ENCODE data around the gene EPHB2. TPM values are rescaled to one million over a fixed set of nuclear protein-coding genes. Genes with fewer than 3 reads are reported as not detected.

EPHB2 gene
- total RNA-seq, 1 experiment from 2014 or later = 0.79 TPM

DNA sequence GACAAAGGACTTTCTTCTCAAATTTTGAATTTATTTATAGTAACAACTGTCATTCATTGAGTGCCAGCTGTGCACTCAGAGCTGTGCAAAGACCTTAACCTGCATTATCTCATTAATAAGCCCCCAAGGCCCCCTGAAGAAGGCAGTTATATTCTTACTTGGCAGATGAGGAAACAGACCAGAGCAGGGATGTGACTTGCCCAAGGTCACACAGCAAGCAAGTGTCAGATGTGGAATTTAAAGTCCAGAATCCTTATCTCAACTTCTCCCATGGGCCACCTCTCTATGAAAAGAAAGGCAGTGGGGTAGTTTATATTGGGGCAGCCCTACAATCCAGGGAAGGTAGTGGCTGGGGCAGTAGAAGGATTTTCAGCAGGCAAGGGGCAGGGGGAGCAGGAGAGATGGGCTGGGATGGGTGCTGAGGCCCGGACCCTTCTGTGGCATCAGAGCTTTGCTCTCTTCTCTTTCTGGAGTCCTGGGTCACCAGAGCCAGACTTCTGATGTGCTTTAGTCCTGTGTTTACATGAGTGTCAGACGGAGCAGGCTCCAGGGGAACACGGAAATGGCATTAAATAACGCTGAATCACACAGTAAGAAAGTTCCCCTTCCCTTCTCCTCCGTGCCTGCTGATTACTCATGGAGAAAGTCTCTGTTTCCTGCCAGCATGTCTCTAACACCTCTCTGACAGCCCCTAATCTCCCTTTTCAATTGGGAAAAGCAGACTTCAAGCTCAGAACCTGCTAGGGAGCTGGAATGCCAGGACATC, 39.5 kb downstream of the EPHB2 start:
- CTCF ChIA-PET = interaction anchor here (0.6 to 1.8 kb wide), 6 partner anchors 74 to 141 kb away, joined by 3 to 7 read pairs (median 4); no protein-coding TSS in a partner anchor
- Mint-ChIP-seq H3K4me3 (ENCODE audit: unreplicated experiment) (no peak overlapping the region), H3K4me1 (ENCODE audit: insufficient read depth, unreplicated experiment) (peaks cover 25% of the 10 kb centered on the region), H3K36me3 (ENCODE audit: insufficient read depth, unreplicated experiment) (peaks cover 7% of the 10 kb centered on the region), H3K9me3 (ENCODE audit: unreplicated experiment) (no peaks in the 10 kb centered on the region), H3K27ac (ENCODE audit: low read depth, unreplicated experiment) (peak overlapping the region; percentile 88), H3K27me3 (ENCODE audit: insufficient read depth, unreplicated experiment) (no peaks in the 10 kb centered on the region)
- peak; percentile 80 for DNase-seq (ENCODE audit: unreplicated experiment)
- BruUV-seq (replicated peaks) = no TSS peak
- intact Hi-C loops (cut with micrococcal nuclease) = no loop called here
- TF ChIP-seq, protein P1, sequence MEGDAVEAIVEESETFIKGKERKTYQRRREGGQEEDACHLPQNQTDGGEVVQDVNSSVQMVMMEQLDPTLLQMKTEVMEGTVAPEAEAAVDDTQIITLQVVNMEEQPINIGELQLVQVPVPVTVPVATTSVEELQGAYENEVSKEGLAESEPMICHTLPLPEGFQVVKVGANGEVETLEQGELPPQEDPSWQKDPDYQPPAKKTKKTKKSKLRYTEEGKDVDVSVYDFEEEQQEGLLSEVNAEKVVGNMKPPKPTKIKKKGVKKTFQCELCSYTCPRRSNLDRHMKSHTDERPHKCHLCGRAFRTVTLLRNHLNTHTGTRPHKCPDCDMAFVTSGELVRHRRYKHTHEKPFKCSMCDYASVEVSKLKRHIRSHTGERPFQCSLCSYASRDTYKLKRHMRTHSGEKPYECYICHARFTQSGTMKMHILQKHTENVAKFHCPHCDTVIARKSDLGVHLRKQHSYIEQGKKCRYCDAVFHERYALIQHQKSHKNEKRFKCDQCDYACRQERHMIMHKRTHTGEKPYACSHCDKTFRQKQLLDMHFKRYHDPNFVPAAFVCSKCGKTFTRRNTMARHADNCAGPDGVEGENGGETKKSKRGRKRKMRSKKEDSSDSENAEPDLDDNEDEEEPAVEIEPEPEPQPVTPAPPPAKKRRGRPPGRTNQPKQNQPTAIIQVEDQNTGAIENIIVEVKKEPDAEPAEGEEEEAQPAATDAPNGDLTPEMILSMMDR (IDR thresholded peaks at IDR 0.05; ENCODE audit: unreplicated experiment) = no peak
- POLR2A ChIA-PET = interaction anchor here (0.9 to 1.3 kb wide), 4 partner anchors 10 to 141 kb away, joined by 3 read pairs; no protein-coding TSS in a partner anchor

DNA sequence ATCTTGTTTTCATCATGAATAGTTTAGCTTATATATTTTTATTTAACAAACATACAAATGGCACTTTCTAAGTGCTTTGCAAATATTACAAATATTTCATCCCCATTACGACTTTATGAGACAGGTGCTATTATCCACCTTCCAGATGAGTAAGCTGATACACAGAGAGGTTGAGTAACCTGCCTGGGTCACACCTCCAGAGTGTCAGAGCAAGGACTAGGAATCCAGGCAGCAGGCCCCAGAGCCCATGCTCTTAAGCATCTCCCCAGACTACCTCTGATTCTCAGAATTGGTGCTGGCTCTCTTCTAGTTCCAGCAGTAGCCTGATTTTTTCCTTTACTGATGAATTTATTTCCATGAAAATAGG, 40.0 kb downstream of the EPHB2 start:
- Mint-ChIP-seq H3K27ac (ENCODE audit: low read depth, unreplicated experiment) (peak overlapping the region; percentile 88), H3K4me3 (ENCODE audit: unreplicated experiment) (no peak overlapping the region), H3K27me3 (ENCODE audit: insufficient read depth, unreplicated experiment) (no peaks in the 10 kb centered on the region), H3K4me1 (ENCODE audit: insufficient read depth, unreplicated experiment) (peaks cover 25% of the 10 kb centered on the region), H3K36me3 (ENCODE audit: insufficient read depth, unreplicated experiment) (peaks cover 7% of the 10 kb centered on the region), H3K9me3 (ENCODE audit: unreplicated experiment) (no peaks in the 10 kb centered on the region)
- intact Hi-C loops (cut with micrococcal nuclease) = no loop called here
- ChIA-PET POLR2A (interaction anchor here (0.9 to 1.3 kb wide), 5 partner anchors 9 to 141 kb away, joined by 3 to 5 read pairs (median 3); no protein-coding TSS in a partner anchor), CTCF (interaction anchor here (0.6 to 1.8 kb wide), 6 partner anchors 74 to 141 kb away, joined by 3 to 7 read pairs (median 4); no protein-coding TSS in a partner anchor)
- BruUV-seq (replicated peaks) = no TSS peak
- peak; percentile 63 for DNase-seq (ENCODE audit: unreplicated experiment)
- TF ChIP-seq, protein P1 (IDR thresholded peaks at IDR 0.05; ENCODE audit: unreplicated experiment) = no peak

DNA sequence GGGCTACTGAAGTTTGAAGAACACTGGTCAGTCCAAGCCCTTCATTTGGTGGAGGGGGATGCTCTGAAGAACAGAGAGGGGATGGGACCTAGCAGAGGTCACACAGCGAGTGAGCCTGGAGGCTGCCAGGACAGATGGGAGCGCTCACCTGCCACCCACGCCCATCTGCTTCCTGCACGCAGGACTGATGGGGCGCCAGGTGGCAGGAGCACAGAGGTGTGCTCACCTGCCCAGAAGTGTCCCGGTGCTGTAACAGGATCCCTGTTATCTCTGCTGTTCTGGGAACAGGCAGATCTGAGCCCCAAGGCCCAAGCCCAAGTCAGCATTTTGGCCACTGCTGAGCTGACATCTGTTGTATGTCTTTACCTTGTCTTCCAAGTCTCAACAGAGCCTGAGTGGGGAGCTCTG, 40.5 kb downstream of the EPHB2 start:
- Mint-ChIP-seq H3K4me1 (ENCODE audit: insufficient read depth, unreplicated experiment) (peaks cover 21% of the 10 kb centered on the region), H3K4me3 (ENCODE audit: unreplicated experiment) (no peak overlapping the region), H3K27ac (ENCODE audit: low read depth, unreplicated experiment) (peak overlapping the region; percentile 88), H3K27me3 (ENCODE audit: insufficient read depth, unreplicated experiment) (no peaks in the 10 kb centered on the region), H3K9me3 (ENCODE audit: unreplicated experiment) (no peaks in the 10 kb centered on the region), H3K36me3 (ENCODE audit: insufficient read depth, unreplicated experiment) (peaks cover 4% of the 10 kb centered on the region)
- peak; percentile 50 for DNase-seq (ENCODE audit: unreplicated experiment)
- intact Hi-C loops (cut with micrococcal nuclease) = no loop called here
- BruUV-seq (replicated peaks) = no TSS peak
- POLR2A ChIA-PET = interaction anchor here (0.7 to 1.3 kb wide), 5 partner anchors 14 to 334 kb away, joined by 3 to 5 read pairs (median 3); no protein-coding TSS in a partner anchor
- CTCF ChIA-PET = interaction anchor here (0.6 to 1.8 kb wide), 8 partner anchors 15 to 139 kb away, joined by 3 to 7 read pairs (median 4); no protein-coding TSS in a partner anchor
- TF ChIP-seq, protein P1 (IDR thresholded peaks at IDR 0.05; ENCODE audit: unreplicated experiment) = no peak

DNA sequence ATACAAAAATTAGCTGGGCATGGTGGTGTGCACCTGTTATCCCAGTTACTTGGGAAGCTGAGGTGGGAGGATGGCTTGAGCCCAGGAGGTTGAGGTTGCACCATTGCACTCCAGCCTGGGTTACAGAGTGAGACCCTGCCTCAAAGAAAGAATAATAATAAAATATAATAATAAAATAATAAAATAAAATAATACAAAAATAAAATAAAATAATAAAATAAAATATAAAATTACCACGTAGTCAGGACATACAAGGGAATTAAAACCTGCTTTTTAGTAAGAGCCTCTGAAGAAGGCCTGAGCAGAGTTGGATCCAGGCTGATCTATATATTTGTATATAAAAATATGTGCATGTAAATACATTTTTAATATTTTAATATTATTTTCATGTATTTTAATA, 41.7 kb downstream of the EPHB2 start:
- Mint-ChIP-seq H3K9me3 (ENCODE audit: unreplicated experiment) (no peaks in the 10 kb centered on the region), H3K27me3 (ENCODE audit: insufficient read depth, unreplicated experiment) (no peaks in the 10 kb centered on the region), H3K4me1 (ENCODE audit: insufficient read depth, unreplicated experiment) (peaks cover 14% of the 10 kb centered on the region), H3K4me3 (ENCODE audit: unreplicated experiment) (no peak overlapping the region), H3K27ac (ENCODE audit: low read depth, unreplicated experiment) (no peak overlapping the region), H3K36me3 (ENCODE audit: insufficient read depth, unreplicated experiment) (no peaks in the 10 kb centered on the region)
- ChIA-PET POLR2A (no interaction called here), CTCF (interaction anchor here (1.2 kb wide), 1 partner anchor 49 kb away, joined by 4 read pairs; no protein-coding TSS in a partner anchor)
- intact Hi-C loops (cut with micrococcal nuclease) = no loop called here
- DNase-seq (ENCODE audit: unreplicated experiment) = no peak
- no TSS peak for BruUV-seq (replicated peaks)
- TF ChIP-seq, protein P1 (IDR thresholded peaks at IDR 0.05; ENCODE audit: unreplicated experiment) = no peak

Measured in MCF 10A (cell line).